Testis (tissue), 3 donors: Measurements from ENCODE around the gene GRIN2D. TPM values are rescaled to one million over a fixed set of nuclear protein-coding genes. Genes with fewer than 3 reads are reported as not detected.

Experiments used
- DNase-seq: peaks from one replicate; pipeline ENCODE4 v3.0.0-alpha.2; 2019
- H3K27ac ChIP-seq, 2 donors: fragments of 200-600 bp; sonication (generic); one replicate each; pipeline ENCODE4 v1.5.1; 2019
- H3K27me3 ChIP-seq: fragments of 200-600 bp; sonication (generic); one replicate; pipeline ENCODE4 v1.5.1; 2019
- H3K36me3 ChIP-seq: fragments of 200-600 bp; sonication (generic); one replicate; pipeline ENCODE4 v1.5.1; 2017; ENCODE audit warnings: low read depth; ENCODE audit errors: missing control alignments
- H3K4me1 ChIP-seq: fragments of 200-600 bp; sonication (generic); one replicate; pipeline ENCODE4 v1.5.1; 2019
- H3K4me3 ChIP-seq, 2 donors: fragments of 200-600 bp; sonication (generic); one replicate each; pipeline ENCODE4 v1.5.1; 2017 to 2019
- H3K9me3 ChIP-seq: fragments of 200-600 bp; sonication (generic); one replicate; pipeline ENCODE4 v1.5.1; 2017
- POLR2A ChIP-seq: fragments of 450-650 bp; IDR thresholded peaks from one replicate; pipeline ENCODE4 v1.6.1; 2017; ENCODE audit warnings: antibody characterized with exemption, mild to moderate bottlenecking, moderate library complexity
- WGBS, 2 donors: methylation state at CpG; one replicate each; pipeline ENCODE4 v1.1.5; 2018; 5-methylcytosine and 5-hydroxymethylcytosine counted together
- intact Hi-C: fragments of 100-400 bp; cut with DNase I; formaldehyde crosslinking; loops from one replicate; pipeline ENCODE4 v1.15.1; 2023; ENCODE audit warnings: low total_unique reads
- polyA plus RNA-seq: library from polyadenylated mRNA; stranded (reverse); fragments of 350-450 nt; fragmentation: Illumina TruSeq; extraction: RNeasy Lipid Tissue Mini Kit (QIAGEN cat#74804); gene quantifications from one replicate; pipeline ENCODE4 v1.2.3, GENCODE V29; 2014; ENCODE audit warnings: low read depth, low replicate concordance; ENCODE audit not compliant: insufficient read depth
- total RNA-seq, 2 donors: library from RNA; depleted of rRNA; stranded (reverse); fragments of >200 nt; gene quantifications; one replicate each; pipeline ENCODE4 v1.2.3, GENCODE V29; 2016
- TF ChIP-seq, protein P1 (sequence below), 3 experiments: fragments of 450-650 bp in 2 of 3; fragments of 200-600 bp in 1 of 3; sonication (generic) in 1 of 3; IDR thresholded peaks; one replicate each; pipeline ENCODE4 v1.5.1; 2016 to 2019; ENCODE audit warnings: antibody characterized with exemption in 3 of 3, mild to moderate bottlenecking in 2 of 3, moderate library complexity in 1 of 3

Gene GRIN2D
- total and polyA plus RNA-seq, 3 donors from 2014 or later = 1.4 to 2.7 (median 2.4) TPM

GRCh38 chr19:48348737-48349136 is 44.7 kb upstream of the GRIN2D start:
- intact Hi-C loops = no loop called here
- Histone ChIP-seq H3K4me3 (no peak overlapping the region), H3K36me3 (no peaks in the 10 kb centered on the region), H3K9me3 (no peaks in the 10 kb centered on the region), H3K27me3 (no peaks in the 10 kb centered on the region), H3K27ac (peak overlapping the region; percentile 64 to 85), H3K4me1 (peaks cover 25% of the 10 kb centered on the region)
- no peak for DNase-seq
- TF ChIP-seq POLR2A = no peak
- TF ChIP-seq, protein P1, sequence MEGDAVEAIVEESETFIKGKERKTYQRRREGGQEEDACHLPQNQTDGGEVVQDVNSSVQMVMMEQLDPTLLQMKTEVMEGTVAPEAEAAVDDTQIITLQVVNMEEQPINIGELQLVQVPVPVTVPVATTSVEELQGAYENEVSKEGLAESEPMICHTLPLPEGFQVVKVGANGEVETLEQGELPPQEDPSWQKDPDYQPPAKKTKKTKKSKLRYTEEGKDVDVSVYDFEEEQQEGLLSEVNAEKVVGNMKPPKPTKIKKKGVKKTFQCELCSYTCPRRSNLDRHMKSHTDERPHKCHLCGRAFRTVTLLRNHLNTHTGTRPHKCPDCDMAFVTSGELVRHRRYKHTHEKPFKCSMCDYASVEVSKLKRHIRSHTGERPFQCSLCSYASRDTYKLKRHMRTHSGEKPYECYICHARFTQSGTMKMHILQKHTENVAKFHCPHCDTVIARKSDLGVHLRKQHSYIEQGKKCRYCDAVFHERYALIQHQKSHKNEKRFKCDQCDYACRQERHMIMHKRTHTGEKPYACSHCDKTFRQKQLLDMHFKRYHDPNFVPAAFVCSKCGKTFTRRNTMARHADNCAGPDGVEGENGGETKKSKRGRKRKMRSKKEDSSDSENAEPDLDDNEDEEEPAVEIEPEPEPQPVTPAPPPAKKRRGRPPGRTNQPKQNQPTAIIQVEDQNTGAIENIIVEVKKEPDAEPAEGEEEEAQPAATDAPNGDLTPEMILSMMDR (IDR thresholded peaks at IDR 0.05) = no peak
- 83 to 96% methylated on average over 5 to 7 of the region's 7 CpGs for WGBS, 2 donors

DNA sequence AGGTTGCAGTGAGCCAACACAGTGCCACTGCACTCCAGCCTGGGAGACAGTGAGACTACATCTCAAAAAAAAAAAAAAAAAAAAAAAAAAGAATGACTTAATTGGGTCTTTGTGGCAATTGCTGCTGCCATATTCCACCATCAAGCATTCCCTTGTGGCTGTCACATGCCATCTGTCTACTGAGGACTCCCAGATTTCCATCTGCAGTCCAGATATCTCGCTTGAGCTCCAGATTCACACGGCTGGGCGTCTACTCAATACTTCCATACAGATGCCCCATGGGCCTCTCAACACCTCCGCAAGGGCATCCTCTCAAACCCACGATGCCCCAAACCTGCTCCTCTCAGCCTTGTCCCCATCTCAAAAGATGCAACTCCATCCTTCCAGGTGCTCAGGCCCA is 42.6 kb upstream of the GRIN2D start:
- no peak for DNase-seq
- no peak for TF ChIP-seq POLR2A
- TF ChIP-seq, protein P1 (IDR thresholded peaks at IDR 0.05) = no peak
- Histone ChIP-seq H3K27ac (no peak overlapping the region), H3K9me3 (no peaks in the 10 kb centered on the region), H3K4me3 (no peak overlapping the region), H3K27me3 (no peaks in the 10 kb centered on the region), H3K36me3 (no peaks in the 10 kb centered on the region), H3K4me1 (peaks cover 32% of the 10 kb centered on the region)
- 96 to 97% methylated on average over 5 of the region's 5 CpGs for WGBS, 2 donors
- intact Hi-C loops = no loop called here

DNA sequence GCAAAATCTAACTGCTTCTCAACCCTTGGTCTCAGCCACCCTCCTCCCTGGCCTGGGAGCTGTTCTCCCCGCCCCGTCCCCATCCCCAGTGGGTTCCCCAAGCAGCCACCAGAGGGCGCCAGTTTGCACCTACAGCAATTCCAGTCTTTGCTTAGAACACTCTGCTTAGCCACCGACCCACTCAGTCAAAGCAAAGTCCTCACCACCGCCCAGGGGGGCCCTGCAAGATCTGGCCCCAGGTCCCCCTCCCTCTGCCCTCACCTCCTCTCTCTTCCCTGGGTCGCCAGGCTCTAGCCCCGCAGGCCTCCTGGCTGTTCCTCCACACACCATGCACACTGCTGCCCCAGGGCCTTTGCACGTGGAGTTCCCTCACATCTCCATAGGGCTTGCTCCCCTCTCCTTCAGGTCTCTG is 42.1 kb upstream of the GRIN2D start:
- H3K27ac ChIP-seq = no peak overlapping the region
- H3K9me3 ChIP-seq = no peaks in the 10 kb centered on the region
- H3K4me3 ChIP-seq = no peak overlapping the region
- peaks cover 28% of the 10 kb centered on the region for H3K4me1 ChIP-seq
- no peaks in the 10 kb centered on the region for H3K27me3 ChIP-seq
- no peaks in the 10 kb centered on the region for H3K36me3 ChIP-seq
- DNase-seq = peak; percentile 81
- 63 to 67% methylated on average over 8 of the region's 8 CpGs for WGBS, 2 donors
- TF ChIP-seq, protein P1 (IDR thresholded peaks at IDR 0.05) = peak; percentile 49 to 77 (median 59)
- no peak for TF ChIP-seq POLR2A
- intact Hi-C loops = no loop called here

- H3K4me1 ChIP-seq = peaks cover 10% of the 10 kb centered on the region
- TF ChIP-seq POLR2A = no peak
- TF ChIP-seq, protein P1 (IDR thresholded peaks at IDR 0.05) = no peak
- intact Hi-C loops = no loop called here
- H3K27me3 ChIP-seq = no peaks in the 10 kb centered on the region
- no peak for DNase-seq
- no peak overlapping the region for H3K27ac ChIP-seq
- H3K9me3 ChIP-seq = no peaks in the 10 kb centered on the region
- 83 to 94% methylated on average over 5 of the region's 5 CpGs for WGBS, 2 donors
- H3K36me3 ChIP-seq = no peaks in the 10 kb centered on the region
- no peak overlapping the region for H3K4me3 ChIP-seq
Observed at GRCh38 chr19:48353677-48354076, 39.8 kb upstream of the GRIN2D start.

DNA sequence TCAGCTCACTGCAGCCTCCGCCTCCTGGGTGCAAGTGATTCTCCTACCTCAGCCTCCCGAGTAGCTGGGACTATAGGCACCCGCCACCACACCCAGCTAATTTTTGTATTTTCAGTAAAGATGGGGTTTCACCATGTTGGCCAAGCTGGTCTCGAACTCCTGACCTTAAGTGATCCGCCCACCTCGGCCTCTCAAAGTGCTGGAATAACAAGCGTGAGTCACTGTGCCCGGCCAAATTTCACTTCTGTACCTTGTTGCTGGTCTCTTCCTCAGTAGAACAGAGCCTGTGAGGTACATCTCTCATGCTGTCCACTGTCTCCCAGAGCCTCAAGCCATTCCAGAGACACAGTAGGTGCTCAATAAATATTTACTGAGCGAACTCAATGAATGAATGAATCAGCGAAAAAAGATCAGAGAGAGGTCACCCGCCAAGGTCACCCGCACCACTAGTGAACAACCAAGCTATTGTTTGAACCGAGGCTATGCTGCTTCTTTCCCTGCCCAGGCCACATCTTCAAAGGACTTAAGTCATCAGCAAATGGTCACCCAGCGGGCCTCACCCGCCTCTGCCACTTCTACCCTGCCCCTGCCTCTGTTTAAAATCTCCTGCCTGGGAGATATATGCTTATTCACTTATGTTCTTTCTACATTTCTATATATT is 39.0 kb upstream of the GRIN2D start:
- 81 to 90% methylated on average over 15 of the region's 15 CpGs for WGBS, 2 donors
- Histone ChIP-seq H3K4me3 (no peak overlapping the region), H3K4me1 (peaks cover 7% of the 10 kb centered on the region), H3K27me3 (no peaks in the 10 kb centered on the region), H3K36me3 (no peaks in the 10 kb centered on the region), H3K9me3 (no peaks in the 10 kb centered on the region), H3K27ac (peak overlapping the region; percentile 55 to 70)
- no peak for TF ChIP-seq POLR2A
- TF ChIP-seq, protein P1 (IDR thresholded peaks at IDR 0.05) = no peak
- intact Hi-C loops = no loop called here
- DNase-seq = peak; percentile 86
